DND-41 (cell line): ENCODE measurements around the gene SPDEF.

ENCODE experiments used
- ATAC-seq: fragments of 200-7000 bp; cut with Tn5 transposase; 3 replicates; pipeline ENCODE4 v1.9.1; 2021; ENCODE audit warnings: low read depth; ENCODE audit not compliant: insufficient read depth
- DNase-seq: peaks from one replicate; pipeline ENCODE4 v3.0.0-alpha.2; 2020
- H2AFZ ChIP-seq: 2 replicates; pipeline ENCODE4 v1.6.0; 2012; ENCODE audit warnings: low read depth, low read length
- H3K27ac ChIP-seq: 2 replicates; pipeline ENCODE4 v1.5.1; 2012; ENCODE audit warnings: low read length, inconsistent platforms
- H3K27me3 ChIP-seq: fragments of 200-600 bp; sonication (generic); 2 replicates; pipeline ENCODE4 v1.6.0; 2012; ENCODE audit warnings: low read length, mild to moderate bottlenecking, inconsistent platforms; ENCODE audit not compliant: insufficient read depth, poor library complexity
- H3K36me3 ChIP-seq: 2 replicates; pipeline ENCODE4 v1.5.1; 2012; ENCODE audit warnings: low read length, inconsistent platforms; ENCODE audit not compliant: insufficient read depth
- H3K4me1 ChIP-seq: 2 replicates; pipeline ENCODE4 v1.5.1; 2012; ENCODE audit warnings: mild to moderate bottlenecking, low read length; ENCODE audit not compliant: insufficient read depth
- H3K4me2 ChIP-seq: 2 replicates; pipeline ENCODE4 v1.6.0; 2012; ENCODE audit warnings: mild to moderate bottlenecking, moderate library complexity, low read length, inconsistent platforms; ENCODE audit not compliant: insufficient read depth
- H3K4me3 ChIP-seq, 2 experiments: fragments of 200-600 bp in 1 of 2; shearing (Covaris generic) in 1 of 2; 2 replicates each; pipeline ENCODE4 v1.5.1; 2012 to 2016; ENCODE audit warnings: inconsistent platforms in 2 of 2, low read length in 2 of 2, mild to moderate bottlenecking in 2 of 2, low read depth in 1 of 2, moderate library complexity in 1 of 2
- H3K79me2 ChIP-seq: 2 replicates; pipeline ENCODE4 v1.6.0; 2012; ENCODE audit warnings: low read length, inconsistent platforms; ENCODE audit not compliant: insufficient read depth
- H3K9ac ChIP-seq: 2 replicates; pipeline ENCODE4 v1.6.0; 2012; ENCODE audit warnings: low read depth, mild to moderate bottlenecking, inconsistent platforms, low read length, moderate library complexity
- H3K9me3 ChIP-seq: 2 replicates; pipeline ENCODE4 v1.5.1; 2012; ENCODE audit warnings: low read length, moderate library complexity, mild to moderate bottlenecking, inconsistent platforms; ENCODE audit not compliant: insufficient read depth, severe bottlenecking
- H4K20me1 ChIP-seq: 2 replicates; pipeline ENCODE4 v1.6.0; 2012; ENCODE audit warnings: low read length; ENCODE audit not compliant: insufficient read depth
- EZH2 ChIP-seq: IDR thresholded peaks from 3 replicates; pipeline ENCODE4 v1.6.1; 2012; ENCODE audit warnings: borderline replicate concordance, low read depth, mild to moderate bottlenecking, moderate library complexity, low read length, inconsistent platforms; ENCODE audit not compliant: severe bottlenecking
- TF ChIP-seq, protein P1 (sequence below): IDR thresholded peaks from 2 replicates; pipeline ENCODE4 v1.5.1; 2012; ENCODE audit warnings: borderline replicate concordance, low read length, moderate library complexity, mild to moderate bottlenecking; ENCODE audit not compliant: poor library complexity, severe bottlenecking; ENCODE audit errors: extremely low read depth

SPDEF gene

DNA sequence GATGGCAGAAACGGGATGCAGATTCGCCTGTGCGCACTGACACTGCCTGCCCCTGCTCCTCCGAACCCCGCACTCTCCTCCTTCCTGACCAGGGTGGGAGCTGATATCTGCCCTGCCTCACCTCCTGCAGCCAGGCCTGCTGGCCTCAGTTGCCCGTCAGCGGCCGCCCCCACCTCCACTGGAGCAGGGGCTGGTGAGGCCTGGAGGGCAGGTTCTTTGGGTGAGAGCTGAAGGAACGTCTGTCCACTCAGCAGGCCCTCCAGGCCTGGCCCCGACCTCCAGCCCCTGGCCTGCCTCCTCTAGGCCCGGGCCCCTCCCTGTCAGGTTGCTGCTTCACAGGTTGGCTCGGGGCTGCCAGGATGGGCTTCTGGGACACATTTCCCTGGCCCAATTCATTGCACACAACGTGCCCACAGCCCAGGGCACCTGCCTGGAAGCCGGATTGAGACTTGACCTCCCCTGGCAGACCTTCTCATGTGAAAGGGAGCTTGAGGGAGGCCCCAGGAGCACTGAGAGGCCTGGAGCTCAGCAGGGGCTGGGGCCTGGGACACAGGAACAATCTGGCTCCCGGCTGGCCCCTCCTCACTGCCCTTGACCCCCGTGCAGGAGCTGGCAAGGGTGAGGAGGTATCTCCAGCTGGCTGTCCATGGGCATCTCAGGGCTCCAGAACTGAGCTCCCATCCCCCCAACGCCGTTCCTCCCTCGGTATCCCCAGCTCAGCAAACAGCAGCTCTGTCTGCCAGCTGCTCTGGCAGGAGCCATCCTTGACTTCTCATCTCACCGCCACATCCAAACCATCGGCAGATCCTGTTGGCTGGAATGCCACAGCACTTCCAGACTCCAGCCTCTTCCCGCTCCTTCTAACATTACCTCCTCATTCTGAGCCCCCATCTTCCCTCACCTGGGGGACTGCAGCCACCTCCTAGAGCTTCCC is 39.5 kb downstream of the SPDEF start:
- no peaks in the 10 kb centered on the region for H3K4me1 ChIP-seq
- H3K9ac ChIP-seq: no peak overlapping the region
- no peak for TF ChIP-seq EZH2
- TF ChIP-seq, protein P1, sequence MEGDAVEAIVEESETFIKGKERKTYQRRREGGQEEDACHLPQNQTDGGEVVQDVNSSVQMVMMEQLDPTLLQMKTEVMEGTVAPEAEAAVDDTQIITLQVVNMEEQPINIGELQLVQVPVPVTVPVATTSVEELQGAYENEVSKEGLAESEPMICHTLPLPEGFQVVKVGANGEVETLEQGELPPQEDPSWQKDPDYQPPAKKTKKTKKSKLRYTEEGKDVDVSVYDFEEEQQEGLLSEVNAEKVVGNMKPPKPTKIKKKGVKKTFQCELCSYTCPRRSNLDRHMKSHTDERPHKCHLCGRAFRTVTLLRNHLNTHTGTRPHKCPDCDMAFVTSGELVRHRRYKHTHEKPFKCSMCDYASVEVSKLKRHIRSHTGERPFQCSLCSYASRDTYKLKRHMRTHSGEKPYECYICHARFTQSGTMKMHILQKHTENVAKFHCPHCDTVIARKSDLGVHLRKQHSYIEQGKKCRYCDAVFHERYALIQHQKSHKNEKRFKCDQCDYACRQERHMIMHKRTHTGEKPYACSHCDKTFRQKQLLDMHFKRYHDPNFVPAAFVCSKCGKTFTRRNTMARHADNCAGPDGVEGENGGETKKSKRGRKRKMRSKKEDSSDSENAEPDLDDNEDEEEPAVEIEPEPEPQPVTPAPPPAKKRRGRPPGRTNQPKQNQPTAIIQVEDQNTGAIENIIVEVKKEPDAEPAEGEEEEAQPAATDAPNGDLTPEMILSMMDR: no peak
- no peaks in the 10 kb centered on the region for H3K9me3 ChIP-seq
- H3K4me3 ChIP-seq: no peak overlapping the region
- no peak overlapping the region for H3K4me2 ChIP-seq
- no peaks in the 10 kb centered on the region for H3K27me3 ChIP-seq
- no peak overlapping the region for H2AFZ ChIP-seq
- H3K36me3 ChIP-seq: no peaks in the 10 kb centered on the region
- no peak overlapping the region for H3K27ac ChIP-seq
- ATAC-seq (no peak), DNase-seq (no peak)
- H3K79me2 ChIP-seq: no peaks in the 10 kb centered on the region
- no peaks in the 10 kb centered on the region for H4K20me1 ChIP-seq

DNA sequence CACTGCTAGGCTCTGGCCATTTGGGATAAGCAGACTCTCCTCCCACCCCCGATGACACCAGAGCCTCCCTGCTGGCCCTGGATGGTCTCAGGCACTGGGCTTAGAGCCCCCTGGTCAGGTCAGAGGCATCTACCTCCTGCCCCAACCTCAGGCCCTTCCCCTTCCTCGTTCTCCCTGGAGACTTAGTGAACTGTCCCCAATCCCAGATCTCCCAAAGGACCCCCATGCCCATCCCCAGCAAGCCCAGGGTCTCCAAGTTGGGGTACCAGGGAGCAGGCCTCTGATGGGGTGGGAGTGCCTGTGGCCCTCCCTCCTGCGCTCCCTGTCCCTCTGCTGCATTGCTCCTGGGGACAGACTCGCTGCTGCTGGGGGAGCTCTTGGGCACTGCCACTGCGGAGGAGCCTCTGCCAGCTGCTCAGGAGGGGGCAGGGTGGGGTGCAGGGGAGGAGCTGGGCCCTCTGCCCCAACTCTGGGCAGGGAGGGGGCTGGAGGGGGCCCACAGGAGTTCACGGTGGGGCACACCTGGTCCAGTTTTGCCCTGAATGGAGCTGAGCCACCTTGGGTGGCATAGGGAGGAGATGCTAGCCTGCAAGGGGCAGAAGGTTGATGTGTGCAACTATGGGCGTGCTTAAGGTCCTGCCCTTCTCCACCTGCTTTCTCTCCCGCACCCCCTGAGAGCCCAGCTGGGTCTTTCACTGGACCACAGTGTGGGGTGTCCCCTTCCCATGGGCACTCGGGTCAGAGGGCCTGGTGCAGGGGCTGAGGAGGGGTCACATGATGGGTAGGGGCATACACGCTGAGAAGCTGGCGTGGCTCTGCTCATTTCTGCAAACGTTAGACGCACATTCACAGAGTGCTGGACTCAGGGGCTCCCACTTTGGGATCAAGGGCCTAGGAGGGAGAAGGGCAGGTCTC is 40.4 kb downstream of the SPDEF start:
- H3K79me2 ChIP-seq: no peaks in the 10 kb centered on the region
- no peak overlapping the region for H3K4me3 ChIP-seq
- no peaks in the 10 kb centered on the region for H4K20me1 ChIP-seq
- no peak for ATAC-seq
- H3K4me1 ChIP-seq: no peaks in the 10 kb centered on the region
- no peak overlapping the region for H2AFZ ChIP-seq
- no peaks in the 10 kb centered on the region for H3K9me3 ChIP-seq
- no peak overlapping the region for H3K27ac ChIP-seq
- no peak for DNase-seq
- no peaks in the 10 kb centered on the region for H3K36me3 ChIP-seq
- no peak overlapping the region for H3K9ac ChIP-seq
- TF ChIP-seq EZH2: no peak
- TF ChIP-seq, protein P1: no peak
- H3K27me3 ChIP-seq: no peaks in the 10 kb centered on the region
- H3K4me2 ChIP-seq: no peak overlapping the region

DNA sequence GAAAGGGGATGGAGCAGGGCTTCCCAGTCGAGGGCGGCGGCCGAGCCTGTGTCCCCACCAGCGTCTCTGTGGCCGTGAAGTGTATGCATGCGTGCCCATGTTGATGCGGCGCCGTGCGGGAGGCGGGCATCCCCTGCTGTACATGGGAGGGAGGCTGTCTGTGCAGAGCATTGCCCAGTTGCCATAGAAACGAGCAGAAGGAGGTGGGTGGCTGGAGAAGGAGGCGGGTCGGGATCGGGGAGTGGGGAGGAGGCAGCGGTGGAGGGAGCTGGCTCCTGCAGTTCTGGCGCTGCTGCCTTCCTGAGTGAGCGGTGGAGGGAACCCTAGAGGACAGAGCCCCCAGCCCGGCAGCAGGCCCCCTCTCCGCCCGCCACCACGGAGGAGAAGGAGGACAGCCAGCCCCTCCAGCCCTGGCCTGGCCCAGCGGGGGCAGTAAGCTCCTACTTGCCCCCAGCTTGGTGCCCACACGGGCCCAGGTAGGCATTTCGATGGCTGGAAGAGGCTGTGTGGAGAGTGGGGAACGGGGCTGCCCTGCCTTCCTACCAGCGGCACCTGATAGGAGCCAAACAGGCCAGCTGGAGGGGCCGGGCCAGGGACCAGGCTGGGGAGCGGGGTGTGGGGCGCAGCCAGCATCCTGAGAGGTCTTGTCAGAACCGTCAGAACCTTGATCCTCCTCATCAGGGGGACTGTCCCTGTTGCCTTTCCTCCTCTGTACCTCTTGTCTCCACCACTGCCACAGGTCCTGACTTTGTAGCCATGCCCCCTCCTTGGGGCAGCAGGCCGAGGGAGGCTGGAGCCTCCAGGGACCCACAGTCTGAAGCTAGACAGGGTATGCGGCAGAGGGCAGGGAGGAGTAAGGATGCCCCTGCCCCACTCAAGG is 41.3 kb downstream of the SPDEF start:
- no peak for TF ChIP-seq EZH2
- TF ChIP-seq, protein P1: no peak
- no peak for DNase-seq
- ATAC-seq: no peak
- H3K9me3 ChIP-seq: no peaks in the 10 kb centered on the region
- H3K9ac ChIP-seq: no peak overlapping the region
- no peak overlapping the region for H2AFZ ChIP-seq
- H3K4me2 ChIP-seq: no peak overlapping the region
- H3K27ac ChIP-seq: no peak overlapping the region
- no peak overlapping the region for H3K4me3 ChIP-seq
- H3K4me1 ChIP-seq: no peaks in the 10 kb centered on the region
- H3K36me3 ChIP-seq: no peaks in the 10 kb centered on the region
- no peaks in the 10 kb centered on the region for H3K27me3 ChIP-seq
- no peaks in the 10 kb centered on the region for H3K79me2 ChIP-seq
- no peaks in the 10 kb centered on the region for H4K20me1 ChIP-seq
